HCT116 (cell line): Measurements from ENCODE around the gene GON4L. TPM values are rescaled to one million over a fixed set of nuclear protein-coding genes. Genes with fewer than 3 reads are reported as not detected.
"Not testable (repeated sequence)": the region's sequence is repeated elsewhere in the genome, so short reads cannot be mapped to it uniquely, and the experiment has no call there.

ENCODE experiments used
- ATAC-seq: fragments of 200-7000 bp; cut with Tn5 transposase; 2 replicates; pipeline ENCODE4 v1.9.1; 2020; ENCODE audit warnings: mild to moderate bottlenecking, moderate library complexity
- BruUV-seq: library from RNA; stranded (reverse); fragments of 400-500 nt; replicated peaks from 2 replicates; lab custom pipeline; 2021; lab: Mats Ljungman, UMichigan
- CTCF ChIA-PET: fragments of 300-600 bp; sonication (Branson Sonifier 250); formaldehyde crosslinking; loops from one replicate; lab custom pipeline; 2021; ENCODE audit warnings: antibody characterized with exemption; lab: Charles Lee
- POLR2A ChIA-PET: fragments of 300-600, 350-600 bp; sonication (Branson Sonifier 250); formaldehyde crosslinking; loops from one replicate; lab custom pipeline; 2021; ENCODE audit warnings: antibody characterized with exemption; lab: Charles Lee
- RAD21 ChIA-PET, 2 experiments: fragments of 300-600 bp; sonication (Branson Sonifier 250); formaldehyde crosslinking; loops; one replicate each; lab custom pipeline; 2023; ENCODE audit warnings: low total read pairs in 2 of 2; ENCODE audit not compliant: uncharacterized antibody in 2 of 2, unreplicated experiment in 2 of 2, low non-redundant PET in 1 of 2; lab: Charles Lee
- DNase-seq: peaks from one replicate; pipeline ENCODE4 v3.0.0-alpha.2; 2010; ENCODE audit warnings: low read depth, low spot score
- H2AFZ ChIP-seq: fragments of 200-600 bp; shearing (Covaris generic), sonication (generic); 2 replicates; pipeline ENCODE4 v1.6.1; 2017; ENCODE audit warnings: low read depth, mixed run types, mixed read lengths, antibody characterized with exemption, low read length; ENCODE audit not compliant: poor library complexity, severe bottlenecking
- H3K27ac ChIP-seq: 2 replicates; pipeline ENCODE4 v1.5.1; 2012; ENCODE audit warnings: low read depth, low read length
- H3K27me3 ChIP-seq: fragments of 200-600 bp; sonication (generic); 2 replicates; pipeline ENCODE4 v1.6.1; 2016; ENCODE audit warnings: mixed run types, low read length, mixed read lengths; ENCODE audit not compliant: insufficient read depth
- H3K36me3 ChIP-seq, 2 experiments: fragments of 200-500 bp in 1 of 2; fragments of 200-600 bp in 1 of 2; sonication (Bioruptor generic) in 1 of 2; sonication (generic) in 1 of 2; 2 replicates each; pipeline versions ENCODE4 v1.5.1 to v1.6.1; 2014 to 2016; ENCODE audit warnings: low read length in 2 of 2, inconsistent platforms in 1 of 2, mixed read lengths in 1 of 2, mixed run types in 1 of 2; ENCODE audit not compliant: insufficient read depth in 2 of 2, control insufficient read depth in 1 of 2
- H3K4me1 ChIP-seq, 2 experiments: fragments of 200-600 bp in 1 of 2; sonication (generic) in 1 of 2; 2 replicates each; pipeline versions ENCODE4 v1.5.1 to v1.6.1; 2012 to 2017; ENCODE audit warnings: low read length in 2 of 2, inconsistent platforms in 1 of 2, mild to moderate bottlenecking in 1 of 2, mixed read lengths in 1 of 2, mixed run types in 1 of 2, moderate library complexity in 1 of 2; ENCODE audit not compliant: insufficient read depth in 2 of 2, control insufficient read depth in 1 of 2
- H3K4me2 ChIP-seq: fragments of 200-600 bp; sonication (generic); 2 replicates; pipeline ENCODE4 v1.6.1; 2017; ENCODE audit warnings: mixed run types, low read length, mixed read lengths
- H3K4me3 ChIP-seq, 2 experiments: fragments of 200-600 bp in 1 of 2; sonication (generic) in 1 of 2; replicated peaks in 1 of 2; 2 replicates each; pipeline ENCODE4 v1.5.1; 2011 to 2016; ENCODE audit warnings: low read length in 2 of 2, control low read depth in 1 of 2, low read depth in 1 of 2, mild to moderate bottlenecking in 1 of 2, mixed read lengths in 1 of 2, mixed run types in 1 of 2
- H3K79me2 ChIP-seq: fragments of 200-600 bp; sonication (generic); 2 replicates; pipeline ENCODE4 v1.6.1; 2017; ENCODE audit warnings: mild to moderate bottlenecking, mixed run types, low read length, moderate library complexity, mixed read lengths; ENCODE audit not compliant: insufficient read depth
- H3K9ac ChIP-seq: fragments of 200-600 bp; sonication (generic); 2 replicates; pipeline ENCODE4 v1.6.1; 2016; ENCODE audit warnings: low read length, mixed read lengths
- H3K9me2 ChIP-seq: fragments of 200-600 bp; sonication (generic), shearing (Covaris generic); 2 replicates; pipeline ENCODE4 v1.6.1; 2017; ENCODE audit warnings: mixed run types, mild to moderate bottlenecking, moderate library complexity; ENCODE audit not compliant: insufficient read depth
- H3K9me3 ChIP-seq, 2 experiments: fragments of 200-500 bp in 1 of 2; fragments of 200-600 bp in 1 of 2; sonication (Bioruptor generic) in 1 of 2; sonication (generic) in 1 of 2; 2 replicates each; pipeline ENCODE4 v1.6.1; 2014 to 2017; ENCODE audit warnings: low read length in 2 of 2, mixed read lengths in 2 of 2, inconsistent platforms in 1 of 2, low read depth in 1 of 2, mild to moderate bottlenecking in 1 of 2, mixed run types in 1 of 2, moderate library complexity in 1 of 2; ENCODE audit not compliant: control insufficient read depth in 1 of 2, insufficient read depth in 1 of 2
- H4K20me1 ChIP-seq: fragments of 200-600 bp; sonication (generic), shearing (Covaris generic); 2 replicates; pipeline ENCODE4 v1.6.1; 2017; ENCODE audit warnings: mixed run types, mild to moderate bottlenecking, moderate library complexity; ENCODE audit not compliant: insufficient read depth
- CTCF ChIP-seq, 3 experiments: fragments of 200-600 bp in 1 of 3; sonication (generic) in 1 of 3; IDR thresholded peaks in 2 of 3; conservative IDR thresholded peaks in 1 of 3; 2 replicates each; pipeline ENCODE4 v1.5.1; 2012 to 2017; ENCODE audit warnings: low read depth in 2 of 3, low read length in 2 of 3, antibody characterized with exemption in 1 of 3, borderline replicate concordance in 1 of 3, control low read depth in 1 of 3, mild to moderate bottlenecking in 1 of 3, mixed read lengths in 1 of 3, mixed run types in 1 of 3, moderate library complexity in 1 of 3; ENCODE audit not compliant: insufficient read depth in 1 of 3
- RAD21 ChIP-seq: IDR thresholded peaks from 2 replicates; pipeline ENCODE4 v1.6.1; 2012; ENCODE audit warnings: low read depth, mild to moderate bottlenecking
- intact Hi-C: fragments of 100-400 bp; cut with micrococcal nuclease; formaldehyde crosslinking; loops from 2 replicates; pipeline ENCODE4 v1.10.0; 2022
- total RNA-seq: library from RNA; stranded (reverse); gene quantifications from one replicate; pipeline ENCODE4 v1.2.1, GENCODE V29; 2021; ENCODE audit not compliant: unreplicated experiment

GON4L gene
- total RNA-seq, 1 experiment from 2014 or later = 40.8 TPM

GRCh38 chr1:155718524-155719115, 138.4 kb downstream of the GON4L start:
- CTCF ChIA-PET, POLR2A ChIA-PET: not testable (repeated sequence)

GRCh38 chr1:155717041-155717440, 140.0 kb downstream of the GON4L start:
- intact Hi-C loops = no loop called here
- DNase-seq (no peak), ATAC-seq (no peak)
- H3K9me3 ChIP-seq = no peaks in the 10 kb centered on the region
- peaks cover 10 to 35% of the 10 kb centered on the region in 2 experiments for H3K36me3 ChIP-seq
- H3K4me1 ChIP-seq = no peaks in the 10 kb centered on the region
- TF ChIP-seq RAD21 (no peak), CTCF (IDR thresholded peaks at IDR 0.05 in 2 of 3, conservative IDR thresholded peaks at IDR 0.05 in 1 of 3; ENCODE audit: borderline replicate concordance in 1 of 3, insufficient read depth in 1 of 3, low read depth in 2 of 3, low read length in 2 of 3) (no peak)
- H3K4me3 ChIP-seq = no peak overlapping the region
- peaks cover 54% of the 10 kb centered on the region for H3K79me2 ChIP-seq
- H4K20me1 ChIP-seq = peaks cover 4% of the 10 kb centered on the region
- no peaks in the 10 kb centered on the region for H3K27me3 ChIP-seq
- H3K4me2 ChIP-seq = no peak overlapping the region
- ChIA-PET RAD21 (no interaction called here), CTCF (no interaction called here), POLR2A (no interaction called here)
- H3K27ac ChIP-seq = no peak overlapping the region
- BruUV-seq = no TSS peak
- H3K9ac ChIP-seq = no peak overlapping the region
- H3K9me2 ChIP-seq = no peaks in the 10 kb centered on the region
- H2AFZ ChIP-seq = no peak overlapping the region

More at GRCh38 chr1:155718524-155719115, 138.4 kb downstream of the GON4L start:
- H3K4me3 ChIP-seq, H3K4me1 ChIP-seq, H2AFZ ChIP-seq, DNase-seq, H3K4me2 ChIP-seq, H3K9me3 ChIP-seq, H3K27ac ChIP-seq, H3K9ac ChIP-seq, ATAC-seq, H3K9me2 ChIP-seq, intact Hi-C loops, RAD21 ChIA-PET, BruUV-seq, H4K20me1 ChIP-seq, H3K27me3 ChIP-seq: not testable (repeated sequence)
- Histone ChIP-seq H3K36me3 (peaks cover 7 to 27% of the 10 kb centered on the region in 2 experiments), H3K79me2 (peaks cover 46% of the 10 kb centered on the region)
